GM10248 (cell line): ENCODE measurements around the gene DOCK9.
"Not testable (repeated sequence)": the region's sequence is repeated elsewhere in the genome, so short reads cannot be mapped to it uniquely, and the experiment has no call there.

Experiments
- CTCF ChIA-PET: fragments of 300-600 bp; sonication (Branson Sonifier 250); formaldehyde crosslinking; extraction: SDS; loops from one replicate; lab custom pipeline; 2021; ENCODE audit warnings: antibody characterized with exemption; lab: Yijun Ruan, JAX
- POLR2A ChIA-PET: fragments of 350-650 bp; sonication (Branson Sonifier 250); formaldehyde crosslinking; extraction: SDS; loops from one replicate; lab custom pipeline; 2020; ENCODE audit warnings: antibody characterized with exemption; lab: Yijun Ruan, JAX
- DNase-seq: peaks from one replicate; pipeline ENCODE4 v3.0.0; 2012; ENCODE audit errors: extremely low spot score
- CTCF ChIP-seq: IDR thresholded peaks from 2 replicates; pipeline ENCODE4 v1.5.1; 2012; ENCODE audit warnings: mild to moderate bottlenecking, low read depth; ENCODE audit errors: extremely low read depth, missing control alignments, control extremely low read depth

DOCK9 gene

GRCh38 chr13:98906746-98907502 lies 70.9 kb downstream of the DOCK9 start:
- POLR2A ChIA-PET, result no interaction called here
- CTCF ChIA-PET, result interaction anchor here (1.2 to 1.4 kb wide), 3 partner anchors 8 to 12 kb away, joined by 4 read pairs; no protein-coding TSS in a partner anchor
- TF ChIP-seq CTCF, result no peak
- no peak for DNase-seq

GRCh38 chr13:98905199-98905598 lies 72.7 kb downstream of the DOCK9 start:
- no peak for TF ChIP-seq CTCF
- CTCF ChIA-PET, result no interaction called here
- no peak for DNase-seq
- POLR2A ChIA-PET, result no interaction called here

- ChIA-PET CTCF (no interaction called here), POLR2A (no interaction called here)
- TF ChIP-seq CTCF, result no peak
- DNase-seq, result no peak
These were observed 77.4 kb downstream of the DOCK9 start for GRCh38 chr13:98900442-98900841.

- ChIA-PET CTCF (interaction anchor here (0.8 to 1.6 kb wide), 3 partner anchors 9 to 54 kb away, joined by 3 to 6 read pairs (median 4); no protein-coding TSS in a partner anchor), POLR2A (no interaction called here)
- DNase-seq, result no peak
- TF ChIP-seq CTCF, result no peak
These were observed 80.2 kb downstream of the DOCK9 start for GRCh38 chr13:98897706-98898105.

- no peak for DNase-seq
- no peak for TF ChIP-seq CTCF
- CTCF ChIA-PET, result interaction anchor here (1.3 to 1.5 kb wide), 3 partner anchors 10 to 54 kb away, joined by 3 to 4 read pairs (median 4); no protein-coding TSS in a partner anchor
- POLR2A ChIA-PET, result no interaction called here
These were observed 81.1 kb downstream of the DOCK9 start for GRCh38 chr13:98896868-98897144.

- ChIA-PET POLR2A (no interaction called here), CTCF (interaction anchor here (1.5 kb wide), 2 partner anchors 38 to 54 kb away, joined by 3 to 4 read pairs; no protein-coding TSS in a partner anchor)
- no peak for DNase-seq
- no peak for TF ChIP-seq CTCF
These were observed 81.6 kb downstream of the DOCK9 start for GRCh38 chr13:98896083-98896867.

GRCh38 chr13:98894814-98895213 lies 83.0 kb downstream of the DOCK9 start:
- CTCF ChIA-PET, result interaction anchor here (1.0 to 1.3 kb wide), 2 partner anchors 12 to 18 kb away, joined by 3 to 4 read pairs; no protein-coding TSS in a partner anchor
- DNase-seq, POLR2A ChIA-PET: not testable (repeated sequence)
